NCI-H1694 treated with DMSO at 0.1 percent for 48 hours (cell line): ENCODE results near the gene ACSL5.
"Not testable (repeated sequence)": the region's sequence is repeated elsewhere in the genome, so short reads cannot be mapped to it uniquely, and the experiment has no call there.

Experiments used
- DNase-seq: peaks from one replicate; lab custom pipeline; 2025; lab: John Stamatoyannopoulos, UW

ACSL5 gene

DNA sequence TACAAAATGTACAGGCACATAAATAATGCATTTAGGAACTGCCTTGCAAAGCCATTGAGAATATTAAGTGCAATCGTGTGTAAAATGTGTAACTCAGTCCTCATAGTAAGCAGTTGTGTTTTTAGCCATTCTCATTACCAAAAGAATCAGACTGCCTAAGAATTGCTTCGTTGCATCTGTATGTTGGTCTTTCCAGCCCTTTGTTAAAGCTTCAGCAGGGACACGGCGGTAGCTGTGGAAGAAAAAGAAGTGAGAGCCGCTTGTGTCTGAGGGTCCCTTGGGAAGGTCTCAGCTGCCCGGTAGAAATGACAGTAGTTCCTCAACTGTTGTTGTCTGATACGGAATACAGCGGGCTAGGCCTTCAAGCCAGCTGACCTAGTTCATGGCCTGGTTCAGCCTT lies 22.8 kb upstream of the ACSL5 start:
- no peak for DNase-seq

DNA sequence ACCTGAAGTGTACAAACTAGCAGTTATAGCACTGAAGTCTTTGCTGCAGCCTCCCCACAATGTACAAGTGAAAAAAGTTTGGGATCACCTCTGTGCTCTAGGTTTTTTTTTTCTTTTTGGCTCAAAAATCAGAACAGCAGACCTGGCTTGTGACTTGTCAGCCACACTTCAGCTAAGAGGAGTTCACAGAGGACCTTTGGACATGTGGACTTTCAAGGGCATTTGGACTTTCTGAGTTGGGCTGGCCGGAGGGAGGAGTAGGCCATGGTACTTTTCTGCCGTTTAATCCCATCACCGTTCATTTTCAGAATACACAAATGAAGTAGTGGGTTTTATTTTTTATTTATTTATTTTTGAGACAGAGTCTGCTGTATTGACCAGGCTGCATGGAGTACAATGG lies 21.9 kb upstream of the ACSL5 start:
- DNase-seq: no peak

GRCh38 chr10:112353046-112353445 lies 20.9 kb upstream of the ACSL5 start:
- DNase-seq: no peak

GRCh38 chr10:112356686-112357085 lies 17.2 kb upstream of the ACSL5 start:
- no peak for DNase-seq

- no peak for DNase-seq
These were observed 14.2 kb upstream of the ACSL5 start for GRCh38 chr10:112359606-112360307.

- no peak for DNase-seq
These were observed 13.3 kb upstream of the ACSL5 start for GRCh38 chr10:112360308-112361270.

- DNase-seq: no peak
These were observed 11.8 kb upstream of the ACSL5 start for GRCh38 chr10:112361951-112362751.

DNA sequence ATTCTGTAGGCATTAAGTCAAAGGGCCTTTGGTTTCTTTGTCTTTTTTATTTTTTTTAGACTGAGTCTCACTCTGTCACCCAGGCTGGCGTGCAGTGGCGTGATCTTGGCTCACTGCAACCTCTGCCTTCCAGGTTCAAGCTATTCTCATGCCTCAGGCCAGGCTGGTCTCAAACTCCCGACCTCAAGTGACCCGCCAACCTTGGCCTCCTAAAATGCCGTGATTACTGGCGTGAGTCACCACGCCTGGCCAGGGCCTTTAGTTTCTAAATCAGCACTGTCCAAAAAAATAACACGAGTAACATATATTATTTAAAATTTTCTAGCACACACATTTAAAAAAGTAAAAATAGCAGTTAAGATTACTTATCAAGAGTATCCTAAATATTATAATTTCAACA lies 11.1 kb upstream of the ACSL5 start:
- no peak for DNase-seq

DNA sequence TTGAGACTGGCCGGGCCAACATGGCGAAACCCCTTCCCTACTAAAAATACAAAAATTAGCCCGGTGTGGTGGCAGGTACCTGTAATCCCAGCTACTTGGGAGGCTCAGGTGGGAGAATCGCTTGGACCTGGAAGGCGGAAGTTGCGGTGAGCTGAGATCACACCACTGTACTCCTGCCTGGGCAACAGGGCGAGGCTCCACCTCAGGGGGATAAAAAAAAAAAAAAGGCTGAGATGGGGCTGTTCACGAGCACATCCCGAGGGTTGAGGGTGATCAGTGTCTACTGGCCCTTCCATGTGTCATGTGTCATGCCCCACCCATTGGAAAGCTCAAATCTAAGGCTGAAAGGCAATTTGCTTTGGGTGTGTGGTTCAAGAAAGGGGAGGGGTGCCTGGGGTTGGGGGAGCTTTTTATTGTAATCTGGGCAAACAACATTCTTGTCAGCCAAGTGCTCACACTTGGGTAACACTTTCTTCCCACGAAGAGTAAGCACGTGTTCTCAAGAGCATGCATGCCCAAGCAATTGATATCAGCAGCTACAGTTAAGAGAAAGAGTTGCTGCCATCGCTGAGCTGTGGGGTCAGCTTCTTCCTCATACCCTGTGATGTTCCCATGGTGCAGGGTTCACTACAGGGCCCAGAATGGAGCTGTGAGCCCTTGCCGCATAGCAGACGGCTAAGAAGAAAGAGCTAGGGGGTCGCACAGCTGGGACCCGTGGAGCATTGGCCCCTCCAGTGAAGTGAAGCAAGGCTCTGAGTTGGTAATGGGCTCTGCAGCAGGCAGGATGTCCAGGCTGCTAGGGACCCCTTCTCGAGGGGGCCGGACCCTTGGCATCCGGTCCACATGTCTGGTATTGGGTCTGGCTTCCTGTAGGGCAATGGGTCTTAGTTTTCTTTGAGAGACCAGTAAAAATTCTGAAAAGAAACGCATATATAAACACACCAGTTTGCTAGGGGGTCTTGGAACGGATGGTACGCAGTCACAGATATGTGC lies 9.9 kb upstream of the ACSL5 start:
- no peak for DNase-seq

DNA sequence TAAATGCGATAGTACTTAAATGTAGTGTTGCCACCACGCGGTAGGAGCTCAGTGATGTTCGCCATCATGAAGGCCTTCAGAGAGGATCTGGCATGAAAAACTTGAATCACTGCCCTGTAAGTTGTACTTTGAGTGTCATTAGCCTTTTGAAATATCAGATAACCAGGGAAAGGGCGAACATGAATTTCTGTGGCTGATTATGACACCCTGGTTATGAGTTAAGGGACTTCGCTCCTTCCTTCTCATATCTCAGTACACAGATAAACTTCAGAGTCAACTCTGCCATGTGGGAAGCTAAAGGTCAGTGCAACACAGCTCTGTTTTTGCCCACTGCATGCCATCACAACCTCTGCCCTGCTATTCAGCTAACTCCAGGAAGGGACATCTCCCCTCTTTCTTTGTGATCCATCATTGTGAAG lies 8.9 kb upstream of the ACSL5 start:
- DNase-seq: no peak

GRCh38 chr10:112365451-112365850 lies 8.5 kb upstream of the ACSL5 start:
- no peak for DNase-seq

GRCh38 chr10:112366992-112367391 lies 6.9 kb upstream of the ACSL5 start:
- no peak for DNase-seq

GRCh38 chr10:112367516-112367915 lies 6.4 kb upstream of the ACSL5 start:
- DNase-seq: no peak

DNA sequence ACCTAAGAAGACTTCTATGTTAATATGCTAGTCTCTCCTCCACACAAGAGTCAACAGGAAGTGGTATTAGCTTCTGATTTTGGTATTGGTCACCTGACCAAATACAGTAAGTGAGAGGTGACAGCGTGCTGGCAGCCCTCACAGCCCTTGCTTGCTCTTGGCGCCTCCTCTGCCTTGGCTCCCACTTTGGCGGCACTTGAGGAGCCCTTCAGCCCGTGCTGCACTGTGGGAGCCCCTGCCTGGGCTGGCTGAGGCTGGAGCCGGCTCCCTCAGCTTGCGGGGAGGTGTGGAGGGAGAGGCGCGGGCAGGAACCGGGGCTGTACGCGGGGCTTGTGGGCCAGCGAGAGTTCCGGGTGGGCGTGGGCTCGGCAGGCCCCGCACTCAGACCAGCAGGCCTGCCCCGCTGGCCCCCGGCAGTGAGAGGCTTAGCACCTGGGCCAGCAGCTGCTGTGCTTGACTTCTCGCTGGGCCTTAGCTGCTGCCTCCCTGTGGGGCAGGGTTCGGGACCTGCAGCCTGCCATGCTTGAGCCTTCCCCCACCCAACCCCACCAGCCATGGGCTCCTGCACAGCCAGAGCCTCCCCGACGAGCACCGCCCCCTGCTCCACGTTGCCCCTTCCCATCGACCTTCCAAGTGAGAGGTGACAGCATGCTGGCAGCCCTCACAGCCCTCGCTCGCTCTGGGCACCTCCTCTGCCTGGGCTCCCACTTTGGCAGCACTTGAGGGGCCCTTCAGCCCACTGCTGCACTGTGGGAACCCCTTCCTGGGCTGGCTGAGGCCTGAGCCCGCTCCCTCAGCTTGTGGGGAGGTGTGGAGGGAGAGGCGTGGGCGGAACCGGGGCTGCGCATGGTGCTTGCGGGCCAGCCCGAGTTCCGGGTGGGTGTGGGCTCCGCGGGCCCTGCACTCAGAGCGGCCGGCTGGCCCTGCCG lies 4.2 kb upstream of the ACSL5 start:
- no peak for DNase-seq

- no peak for DNase-seq
These were observed 3.5 kb upstream of the ACSL5 start for GRCh38 chr10:112370424-112370819.

- DNase-seq: not testable (repeated sequence)
These were observed 2.6 kb upstream of the ACSL5 start for GRCh38 chr10:112371326-112371725.

DNA sequence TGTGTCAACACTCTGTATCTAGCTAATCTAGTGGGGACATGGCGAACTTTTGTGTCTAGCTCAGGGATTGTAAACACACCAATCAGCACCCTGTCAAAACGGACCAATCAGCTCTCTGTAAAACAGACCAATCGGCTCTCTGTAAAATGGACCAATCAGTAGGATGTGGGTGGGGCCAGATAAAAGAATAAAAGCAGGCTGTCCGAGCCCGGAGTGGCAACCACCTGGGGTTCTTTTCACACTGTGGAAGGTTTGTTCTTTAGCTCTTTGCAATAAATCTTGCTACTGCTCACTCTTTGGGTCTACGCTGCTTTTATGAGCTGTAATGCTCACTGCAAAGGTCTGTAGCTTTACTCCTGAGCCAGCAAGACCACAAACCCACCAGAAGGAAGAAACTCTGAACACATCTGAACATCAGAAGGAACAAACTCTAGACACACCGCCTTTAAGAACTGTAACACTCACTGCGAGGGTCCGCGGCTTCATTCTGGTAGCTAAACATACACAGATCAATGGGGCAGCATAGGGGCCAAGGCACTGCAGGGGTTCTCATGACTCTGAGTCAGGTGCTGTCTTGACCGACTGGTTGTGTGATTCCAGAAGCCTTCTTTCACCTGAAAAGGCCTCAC lies 1.6 kb upstream of the ACSL5 start:
- not testable (repeated sequence) for DNase-seq

DNA sequence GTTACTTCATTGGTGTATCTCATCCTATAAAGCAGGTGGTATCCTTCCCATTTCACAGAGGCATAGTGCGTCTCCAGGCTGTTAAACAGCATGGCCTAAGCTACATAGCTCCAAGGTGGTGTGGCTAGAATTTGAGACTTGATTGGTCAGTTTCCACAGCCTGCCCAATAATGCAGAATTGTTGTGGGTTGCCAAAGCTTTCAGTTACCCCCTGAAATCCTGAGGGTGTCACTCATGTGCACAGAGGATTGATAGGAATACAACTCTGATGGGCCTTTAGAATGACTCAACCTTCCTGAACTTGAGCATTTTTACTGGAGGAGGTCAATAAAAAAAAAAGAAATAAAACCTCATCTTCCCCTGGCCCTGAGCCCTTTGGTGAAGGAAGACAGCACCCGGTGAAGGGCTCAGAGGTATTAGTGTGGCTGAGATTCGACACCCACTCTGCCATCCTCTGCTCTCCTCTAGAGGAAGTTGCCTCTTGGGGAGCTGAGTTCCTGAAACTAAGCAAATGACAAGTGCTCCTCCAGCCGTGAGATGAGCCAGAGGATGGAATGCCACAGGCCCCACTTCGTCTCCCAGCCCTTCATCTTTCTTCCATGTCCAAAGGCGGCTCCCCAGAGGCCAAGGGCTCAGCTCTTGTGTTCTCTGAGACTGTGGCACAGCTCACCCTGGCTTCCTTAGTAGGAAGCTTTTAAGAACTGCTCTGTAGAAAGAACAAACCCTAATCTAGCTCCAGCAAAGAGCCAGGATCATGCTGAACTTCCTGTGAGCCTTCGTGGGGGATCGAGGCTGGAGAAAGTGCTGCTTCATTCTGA lies 1.0 kb downstream of the ACSL5 start:
- no peak for DNase-seq
